Activated gamma-delta T cell treated with anti-CD3 and anti-CD28 coated beads, Interleukin-2, amount 50 U/mL, for 16 hours (primary cell): ENCODE results near the gene EFHC1.

Experiments used
- DNase-seq: peaks from one replicate; pipeline ENCODE4 v3.0.0-alpha.2; 2020; ENCODE audit warnings: low read depth

The EFHC1 gene

DNA sequence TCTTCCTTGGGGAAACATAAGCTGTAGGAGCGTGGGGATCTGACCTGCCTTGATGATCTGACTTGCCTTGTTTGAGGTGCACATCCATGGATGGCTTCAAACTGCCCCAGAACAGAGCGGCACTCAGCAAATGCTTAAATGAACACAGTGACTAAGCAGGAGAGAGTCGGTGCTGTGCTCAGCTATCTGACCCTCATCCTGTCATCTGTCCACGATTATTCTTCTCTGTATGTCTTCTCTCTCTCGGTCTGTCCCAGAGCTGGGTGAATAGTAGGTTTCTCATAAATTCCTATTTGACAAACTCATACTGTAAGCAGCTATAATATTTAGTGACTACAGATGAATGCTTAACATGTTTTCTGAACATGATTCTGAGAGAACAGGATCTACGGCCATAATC lies 119.5 kb downstream of the EFHC1 start:
- DNase-seq = no peak

- no peak for DNase-seq
Measured at GRCh38 chr6:52540286-52540902, 120.3 kb downstream of the EFHC1 start.

DNA sequence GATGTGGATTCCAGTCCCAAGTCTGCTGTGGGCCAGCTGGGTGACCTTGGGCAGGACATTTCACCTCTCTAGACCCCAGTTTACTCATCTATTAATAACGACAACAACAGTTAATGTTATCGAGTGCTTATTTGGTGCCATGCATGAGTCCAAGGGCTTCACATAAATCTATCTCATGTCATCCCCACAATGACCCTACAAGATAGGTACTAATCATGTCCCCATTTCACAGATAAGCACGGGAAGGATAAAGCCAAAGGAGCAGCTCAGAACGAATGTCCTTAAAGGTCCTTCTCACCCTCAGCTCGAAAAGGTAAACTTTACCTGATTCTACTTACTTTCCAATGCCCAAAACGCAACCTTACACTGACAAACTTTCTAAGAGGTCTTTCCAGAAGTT lies 121.0 kb downstream of the EFHC1 start:
- DNase-seq = no peak

- no peak for DNase-seq
Measured at GRCh38 chr6:52543262-52543661, 123.1 kb downstream of the EFHC1 start.

GRCh38 chr6:52543729-52544601 lies 123.8 kb downstream of the EFHC1 start:
- no peak for DNase-seq

DNA sequence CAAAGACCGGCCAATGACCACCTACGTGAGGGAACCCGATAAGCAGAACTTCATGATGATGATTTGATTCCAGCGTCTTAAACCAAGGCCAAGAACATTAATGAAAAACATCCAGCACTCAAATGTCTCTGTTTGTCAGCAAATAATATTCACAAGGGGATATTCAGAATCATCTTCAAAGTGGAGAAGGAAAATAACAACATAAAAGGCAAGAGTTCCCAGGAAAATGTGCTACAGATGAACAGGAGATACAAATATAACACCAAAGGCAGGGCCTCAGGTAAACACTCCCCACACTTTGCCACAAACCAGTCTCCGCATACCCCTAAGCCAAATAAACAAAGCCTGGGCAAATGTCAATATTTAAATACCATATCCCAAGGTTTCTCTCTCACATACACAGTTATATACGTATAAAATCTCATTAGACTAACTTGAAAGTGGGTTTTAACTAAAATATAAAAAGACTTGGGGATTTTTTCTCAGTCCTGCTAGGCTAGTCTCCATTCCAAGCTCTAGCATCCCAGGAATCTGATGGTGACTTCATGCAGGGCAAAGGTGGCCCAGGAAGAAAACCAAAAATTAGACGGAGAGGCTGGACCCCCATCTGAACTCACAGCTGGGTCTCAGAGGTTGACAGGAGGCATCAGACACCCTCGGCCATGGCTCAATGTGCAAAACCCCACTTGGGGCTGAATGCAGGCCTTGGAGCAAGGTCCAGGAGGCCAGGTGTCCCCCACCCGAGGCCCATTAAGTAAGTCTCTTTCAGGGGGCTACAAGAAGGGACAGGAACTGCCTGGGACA lies 124.7 kb downstream of the EFHC1 start:
- DNase-seq = no peak

DNA sequence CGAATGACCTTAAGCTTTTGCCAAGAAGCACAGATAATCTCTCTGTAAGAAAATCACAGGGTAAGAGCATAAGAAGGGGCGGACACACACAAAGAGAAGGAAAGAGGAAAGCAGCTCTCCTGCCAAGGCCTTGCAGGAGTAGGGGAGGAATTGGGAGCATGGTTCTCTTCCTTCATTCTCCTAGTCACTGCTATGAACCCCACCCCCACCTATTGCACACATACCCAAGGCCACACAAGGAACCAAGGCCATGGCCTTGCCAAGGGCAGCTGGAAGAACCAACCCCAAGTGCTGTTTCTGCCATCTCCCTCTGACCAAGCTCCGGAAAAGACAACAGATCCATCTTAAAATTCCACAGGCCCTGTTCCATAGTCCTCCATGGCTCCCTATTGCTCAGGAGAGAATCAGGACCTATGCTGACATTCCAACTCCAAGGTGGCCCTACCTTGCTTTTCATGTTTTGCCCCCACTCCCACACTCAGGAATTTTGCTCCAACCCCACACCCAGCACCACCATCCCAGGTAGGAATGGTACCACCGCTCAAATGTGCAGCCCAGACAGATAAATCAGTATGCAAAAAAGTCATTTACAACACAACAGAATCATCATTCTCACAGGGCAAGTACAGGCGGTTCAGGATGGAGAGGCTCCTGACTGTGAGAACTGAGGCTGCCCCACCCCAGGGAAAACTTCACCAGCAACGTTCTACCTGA lies 125.4 kb downstream of the EFHC1 start:
- DNase-seq = no peak

DNA sequence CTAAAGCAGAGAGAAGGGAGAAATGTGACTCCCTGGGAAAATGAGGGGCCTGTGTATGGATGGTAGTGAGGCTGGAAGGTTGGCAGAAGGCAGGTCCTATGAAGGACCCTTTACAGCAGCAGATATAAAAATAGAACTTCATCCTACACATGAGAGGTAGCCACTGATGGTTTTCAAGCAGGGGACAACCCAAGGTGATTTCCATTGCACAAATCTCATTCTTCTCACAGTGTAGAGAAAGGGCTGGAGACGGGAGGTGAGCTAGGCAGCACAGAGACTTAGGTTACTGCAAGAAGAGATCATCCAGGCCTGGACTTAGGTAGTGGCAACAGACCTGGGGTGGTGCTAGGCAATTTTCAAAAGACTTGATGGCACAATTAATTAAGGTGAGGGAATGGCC lies 126.0 kb downstream of the EFHC1 start:
- no peak for DNase-seq

DNA sequence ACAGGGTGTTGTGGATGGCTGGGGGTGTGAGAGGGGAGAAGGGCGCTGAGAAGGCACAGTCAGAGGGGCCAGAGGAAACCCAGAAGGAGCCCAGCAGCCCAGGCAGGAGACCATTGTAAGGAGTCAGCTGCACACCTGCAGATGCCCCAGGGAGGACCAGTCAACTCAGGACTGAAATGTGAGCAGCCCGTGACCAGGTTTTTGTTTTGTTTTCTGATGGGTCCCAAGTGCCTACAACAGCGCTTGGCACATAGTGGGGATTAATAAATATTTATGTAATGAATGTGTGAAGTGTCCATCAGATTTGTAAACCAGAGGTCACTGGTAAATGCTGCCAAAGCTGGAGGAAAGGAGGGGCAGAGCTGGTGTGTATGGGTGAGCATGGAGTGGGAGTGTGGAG lies 126.5 kb downstream of the EFHC1 start:
- no peak for DNase-seq

- DNase-seq = no peak
Measured at GRCh38 chr6:52547647-52548352, 127.7 kb downstream of the EFHC1 start.

GRCh38 chr6:52548353-52548713 lies 128.2 kb downstream of the EFHC1 start:
- DNase-seq = no peak

- DNase-seq = no peak
Measured at GRCh38 chr6:52548999-52549398, 128.9 kb downstream of the EFHC1 start.

DNA sequence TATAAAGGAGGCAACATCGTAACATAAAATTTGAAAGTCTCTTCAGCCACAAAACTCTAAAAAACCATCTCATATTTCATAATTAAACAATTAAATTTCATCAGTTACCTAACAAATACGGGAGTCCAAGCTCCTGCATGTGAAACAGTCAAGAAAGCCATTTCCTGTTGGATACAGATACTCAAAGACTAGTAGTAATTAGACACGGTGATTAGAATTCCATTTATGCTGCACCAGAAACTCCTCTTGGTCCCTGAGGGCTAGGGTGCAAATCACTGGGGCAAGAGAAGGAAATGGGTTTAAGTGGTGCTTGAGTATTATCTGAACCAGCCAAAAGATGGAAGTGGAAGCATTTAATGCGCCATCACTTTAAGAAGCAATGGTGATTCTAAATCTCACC lies 129.3 kb downstream of the EFHC1 start:
- no peak for DNase-seq

DNA sequence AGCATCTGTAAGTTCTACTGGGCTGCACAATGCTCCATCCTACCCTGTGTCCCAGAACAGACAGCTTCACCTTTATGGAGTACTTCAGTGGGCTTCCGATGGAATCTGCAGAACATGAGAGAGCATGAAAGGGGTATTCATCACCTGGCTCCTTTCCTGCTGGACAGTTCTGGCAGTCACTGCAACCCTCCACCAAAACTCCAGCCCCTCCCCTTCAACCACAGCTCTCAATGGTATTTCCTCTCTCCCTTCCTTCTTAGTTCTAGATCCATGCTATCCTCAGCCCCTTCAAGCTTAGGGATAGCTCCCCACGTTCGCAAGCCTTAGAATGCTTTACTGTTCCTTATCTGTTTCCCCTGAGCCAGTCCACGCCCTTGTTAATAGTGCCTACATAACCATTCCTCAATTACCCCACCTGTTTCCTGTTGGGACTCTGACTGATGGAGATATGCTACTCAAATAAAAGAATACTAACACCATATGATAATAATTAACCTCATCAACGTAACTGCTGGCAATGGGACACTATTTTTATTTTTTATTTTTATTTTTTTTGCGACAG lies 130.0 kb downstream of the EFHC1 start:
- no peak for DNase-seq

GRCh38 chr6:52550870-52551269 lies 130.7 kb downstream of the EFHC1 start:
- DNase-seq = no peak

DNA sequence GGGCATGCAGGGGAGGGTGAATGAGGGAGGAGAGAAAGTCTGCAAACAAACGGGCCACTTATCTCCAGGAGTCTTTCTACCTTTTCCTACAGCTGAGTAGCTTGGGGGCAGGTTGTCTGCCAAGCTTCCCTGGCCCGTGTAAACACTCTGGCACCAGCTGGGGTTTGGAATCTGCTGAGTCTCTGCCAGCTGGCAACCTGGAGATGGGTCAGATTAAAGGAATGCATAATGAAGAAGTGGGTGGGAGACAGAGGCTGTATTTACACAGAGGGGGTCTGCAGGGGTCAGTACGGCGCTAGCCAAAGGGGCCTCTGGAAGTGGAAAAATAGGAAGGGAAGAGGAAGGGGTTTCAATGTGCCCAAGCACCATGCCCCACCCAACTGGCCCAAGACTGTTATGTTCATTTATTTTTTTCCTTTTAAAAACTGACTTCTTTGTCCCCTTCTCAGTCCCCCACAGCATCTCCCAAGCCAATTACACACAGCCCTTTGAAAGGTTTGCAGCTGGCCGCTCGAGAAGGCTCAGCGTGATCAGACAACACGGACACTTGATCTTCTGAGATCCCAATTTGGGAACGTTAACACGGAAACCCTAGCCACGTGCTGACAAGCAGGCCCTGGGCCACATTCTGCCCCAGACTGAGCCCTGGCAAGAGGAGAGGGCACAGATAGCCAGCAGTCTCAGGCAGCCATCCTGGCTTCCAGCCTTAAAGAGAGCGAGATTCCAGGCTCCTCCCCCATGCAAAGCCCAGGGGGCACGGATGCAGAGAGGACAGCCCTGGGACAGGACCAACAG lies 131.5 kb downstream of the EFHC1 start:
- DNase-seq = no peak

GRCh38 chr6:52552278-52552643 lies 132.1 kb downstream of the EFHC1 start:
- DNase-seq = no peak

DNA sequence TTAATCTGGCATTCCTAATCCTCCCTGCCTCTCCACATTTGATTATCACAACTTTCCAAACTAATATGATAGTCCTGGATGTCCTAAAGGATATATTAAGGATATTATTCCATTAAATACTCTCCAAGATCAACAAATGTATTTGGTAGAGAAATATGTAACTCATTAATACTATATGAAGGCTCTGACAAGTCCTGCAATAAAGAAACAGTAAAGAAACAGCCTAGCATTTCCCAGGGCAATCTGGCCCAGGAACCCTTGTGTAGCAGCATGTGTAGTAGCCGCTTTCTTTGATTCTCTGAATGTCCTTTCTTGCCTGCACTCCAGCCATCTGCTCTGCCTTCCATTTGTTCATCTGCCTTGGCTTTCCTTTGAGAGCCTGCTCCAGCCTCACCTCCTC lies 133.0 kb downstream of the EFHC1 start:
- DNase-seq = no peak

GRCh38 chr6:52553719-52554118 lies 133.6 kb downstream of the EFHC1 start:
- DNase-seq = no peak

- DNase-seq = no peak
Measured at GRCh38 chr6:52554684-52555280, 134.6 kb downstream of the EFHC1 start.
